Measurements from ENCODE around the gene BDKRB2.

Gene BDKRB2

DNA sequence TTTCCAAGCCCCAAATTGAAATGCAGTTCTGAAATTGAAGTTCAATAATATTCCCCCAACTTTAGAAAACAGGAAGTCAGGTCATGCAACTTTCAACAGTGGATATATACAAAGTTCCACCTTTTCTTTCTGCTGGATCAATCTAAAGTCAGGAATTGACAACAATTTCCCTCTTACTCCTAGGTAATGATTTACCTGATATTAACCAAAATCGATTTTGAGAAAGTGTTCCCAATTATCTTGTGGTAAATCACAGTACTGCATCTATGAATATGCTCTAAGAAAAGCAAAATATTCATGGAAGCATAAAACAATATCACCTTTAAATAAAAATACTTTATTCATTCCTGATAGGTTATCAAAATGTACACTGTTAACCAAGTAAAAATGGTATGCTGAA is 79.8 kb downstream of the BDKRB2 start:
- TF ChIP-seq, protein P1, sequence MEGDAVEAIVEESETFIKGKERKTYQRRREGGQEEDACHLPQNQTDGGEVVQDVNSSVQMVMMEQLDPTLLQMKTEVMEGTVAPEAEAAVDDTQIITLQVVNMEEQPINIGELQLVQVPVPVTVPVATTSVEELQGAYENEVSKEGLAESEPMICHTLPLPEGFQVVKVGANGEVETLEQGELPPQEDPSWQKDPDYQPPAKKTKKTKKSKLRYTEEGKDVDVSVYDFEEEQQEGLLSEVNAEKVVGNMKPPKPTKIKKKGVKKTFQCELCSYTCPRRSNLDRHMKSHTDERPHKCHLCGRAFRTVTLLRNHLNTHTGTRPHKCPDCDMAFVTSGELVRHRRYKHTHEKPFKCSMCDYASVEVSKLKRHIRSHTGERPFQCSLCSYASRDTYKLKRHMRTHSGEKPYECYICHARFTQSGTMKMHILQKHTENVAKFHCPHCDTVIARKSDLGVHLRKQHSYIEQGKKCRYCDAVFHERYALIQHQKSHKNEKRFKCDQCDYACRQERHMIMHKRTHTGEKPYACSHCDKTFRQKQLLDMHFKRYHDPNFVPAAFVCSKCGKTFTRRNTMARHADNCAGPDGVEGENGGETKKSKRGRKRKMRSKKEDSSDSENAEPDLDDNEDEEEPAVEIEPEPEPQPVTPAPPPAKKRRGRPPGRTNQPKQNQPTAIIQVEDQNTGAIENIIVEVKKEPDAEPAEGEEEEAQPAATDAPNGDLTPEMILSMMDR (IDR thresholded peaks at IDR 0.05; ENCODE audit: low read length, missing control alignments): no peak
- DNase-seq (ENCODE audit: low read depth): no peak
- H3K4me3 ChIP-seq (replicated peaks; ENCODE audit: low read depth, low read length): no peak overlapping the region

DNA sequence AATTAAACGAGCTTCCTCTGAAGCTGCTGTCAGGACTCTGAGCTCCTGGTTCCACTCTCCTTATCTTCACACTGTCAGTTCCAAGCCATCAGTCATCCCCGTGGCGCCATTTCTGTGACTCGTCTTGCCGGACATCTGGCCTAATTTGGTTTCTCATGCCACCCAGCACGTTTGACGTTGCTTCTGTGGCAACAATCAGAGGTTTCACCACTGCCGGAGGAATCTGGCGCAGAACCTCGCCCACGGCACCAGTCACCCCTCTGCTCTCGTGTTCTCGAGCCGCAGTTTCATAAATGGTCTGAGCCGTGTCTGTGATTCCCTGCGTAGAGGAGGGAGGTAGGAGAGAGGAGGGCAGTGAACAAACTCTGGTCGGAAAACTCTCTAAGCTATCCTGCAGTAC is 81.0 kb downstream of the BDKRB2 start:
- no peak overlapping the region for H3K4me3 ChIP-seq (replicated peaks; ENCODE audit: low read depth, low read length)
- TF ChIP-seq, protein P1 (IDR thresholded peaks at IDR 0.05; ENCODE audit: low read length, missing control alignments): no peak
- DNase-seq (ENCODE audit: low read depth): peak; percentile 70

DNA sequence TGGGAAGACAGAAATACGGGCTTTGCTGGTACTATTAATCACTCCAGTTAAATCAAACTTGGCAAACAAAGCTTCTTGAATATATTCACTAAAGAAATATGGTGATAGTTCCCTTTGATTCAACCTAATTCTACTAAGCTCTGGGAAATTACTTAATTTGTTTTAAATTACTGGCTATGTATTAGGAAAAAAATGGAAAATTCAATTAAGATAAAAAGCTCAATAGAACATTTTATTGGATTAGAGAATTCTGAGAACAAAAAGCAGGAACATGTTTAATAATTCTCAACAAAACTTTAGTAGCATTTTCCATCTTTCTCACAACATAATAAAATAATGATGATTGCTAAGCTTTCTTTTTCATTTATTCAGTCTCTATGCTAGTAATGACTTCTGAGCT is 81.6 kb downstream of the BDKRB2 start:
- TF ChIP-seq, protein P1 (IDR thresholded peaks at IDR 0.05; ENCODE audit: low read length, missing control alignments): no peak
- no peak overlapping the region for H3K4me3 ChIP-seq (replicated peaks; ENCODE audit: low read depth, low read length)
- DNase-seq (ENCODE audit: low read depth): no peak

DNA sequence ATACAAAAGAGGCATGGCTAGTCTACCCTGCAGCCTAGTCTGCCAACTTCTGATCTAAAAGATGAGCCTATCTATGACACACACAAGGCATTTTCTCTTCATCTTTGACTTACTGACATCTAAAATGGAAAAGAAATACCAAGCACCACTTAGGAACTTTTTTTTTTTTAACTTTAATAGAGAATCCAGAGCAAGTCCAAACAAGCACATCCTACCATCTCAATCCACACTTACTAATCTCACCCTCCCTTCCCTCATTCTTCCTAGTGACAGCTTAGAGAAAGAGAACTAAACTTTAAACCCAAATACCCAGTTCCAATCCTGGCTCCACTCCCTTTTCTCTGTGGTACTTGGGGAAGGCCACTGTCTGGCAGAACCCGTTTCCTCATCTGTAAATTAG is 83.2 kb downstream of the BDKRB2 start:
- TF ChIP-seq, protein P1 (IDR thresholded peaks at IDR 0.05; ENCODE audit: low read length, missing control alignments): no peak
- DNase-seq (ENCODE audit: low read depth): no peak
- no peak overlapping the region for H3K4me3 ChIP-seq (replicated peaks; ENCODE audit: low read depth, low read length)

Measured in fibroblast of pulmonary artery (primary cell).